GM15510 (cell line): ENCODE results near the gene FAP.

Experiments used
- POLR2A ChIP-seq: IDR thresholded peaks from 3 replicates; pipeline ENCODE4 v1.6.1; 2011; ENCODE audit warnings: borderline replicate concordance; ENCODE audit not compliant: insufficient read length; ENCODE audit errors: extremely low read depth

The FAP gene

DNA sequence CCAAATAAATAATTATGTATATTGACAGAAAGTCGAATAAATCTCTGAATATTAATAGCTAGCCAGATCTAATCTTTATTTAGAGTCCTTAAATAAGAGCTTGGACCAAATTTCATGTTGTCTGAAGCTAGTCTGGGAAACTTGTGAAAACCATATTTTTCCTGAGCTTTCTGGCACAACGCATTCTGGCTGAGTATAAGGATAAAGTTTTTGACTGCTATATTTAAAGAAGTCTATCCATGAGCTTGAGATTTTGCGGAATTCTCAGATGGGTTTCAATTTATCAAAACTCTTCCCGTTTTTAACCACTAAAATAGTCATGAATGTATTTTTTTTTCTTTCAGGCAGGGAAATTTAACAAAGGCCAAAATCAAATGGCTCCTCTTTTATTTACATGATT, 23.8 kb downstream of the FAP start:
- no peak for TF ChIP-seq POLR2A

DNA sequence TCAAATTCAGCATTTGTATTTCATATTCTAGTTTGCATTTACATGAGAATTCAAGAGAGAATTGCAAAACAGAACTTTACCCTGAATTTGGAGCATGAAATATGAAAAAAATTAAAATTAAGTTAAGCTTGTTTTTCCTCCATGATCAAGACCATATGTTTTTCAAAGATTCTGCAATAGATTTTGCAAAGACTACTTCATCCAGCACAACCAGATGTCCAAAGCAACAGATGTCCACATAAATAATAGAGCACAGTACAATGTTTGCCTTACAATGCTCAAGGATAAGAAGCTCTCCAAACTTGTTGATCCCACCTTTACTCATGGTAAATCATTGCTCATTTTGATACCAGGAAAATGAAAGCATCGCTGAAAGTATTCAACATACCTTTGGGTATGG, 25.6 kb downstream of the FAP start:
- TF ChIP-seq POLR2A, result no peak

DNA sequence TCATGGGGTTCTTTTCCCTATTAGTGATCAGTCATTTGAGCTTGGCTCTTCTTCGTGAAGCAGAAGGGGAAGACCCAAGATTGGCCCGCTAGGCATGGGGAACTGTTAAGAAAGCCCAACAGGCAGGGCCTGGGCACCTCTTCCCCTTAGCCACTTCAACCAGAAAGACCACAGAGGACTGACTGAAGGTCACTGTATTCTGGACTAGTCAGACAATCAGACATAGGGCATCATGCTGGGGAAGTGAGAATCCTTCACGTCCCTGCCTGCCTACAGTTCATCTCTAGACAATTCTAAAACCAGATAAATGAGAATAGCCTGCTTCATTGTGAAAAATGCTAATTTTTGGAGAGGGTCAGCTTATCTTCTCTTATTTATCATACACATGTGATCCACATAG, 28.1 kb downstream of the FAP start:
- no peak for TF ChIP-seq POLR2A

DNA sequence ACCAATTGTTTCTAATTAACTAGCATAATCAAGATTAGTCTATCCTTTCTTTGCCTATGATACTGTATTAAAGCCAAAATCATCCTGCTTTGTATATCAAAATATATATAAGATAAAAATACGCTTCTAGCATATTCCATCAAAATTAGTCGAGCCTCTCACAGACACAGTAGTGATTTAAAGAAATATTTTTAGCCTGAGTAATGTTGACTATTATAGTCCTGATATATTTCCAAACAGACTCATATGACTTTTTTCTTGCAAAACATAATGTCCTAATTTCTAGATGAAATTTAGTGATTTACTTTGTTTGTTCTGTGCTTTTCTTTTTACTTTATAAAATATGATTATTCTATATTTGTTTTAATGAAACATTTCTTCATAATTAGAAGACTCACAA, 30.9 kb downstream of the FAP start:
- no peak for TF ChIP-seq POLR2A

DNA sequence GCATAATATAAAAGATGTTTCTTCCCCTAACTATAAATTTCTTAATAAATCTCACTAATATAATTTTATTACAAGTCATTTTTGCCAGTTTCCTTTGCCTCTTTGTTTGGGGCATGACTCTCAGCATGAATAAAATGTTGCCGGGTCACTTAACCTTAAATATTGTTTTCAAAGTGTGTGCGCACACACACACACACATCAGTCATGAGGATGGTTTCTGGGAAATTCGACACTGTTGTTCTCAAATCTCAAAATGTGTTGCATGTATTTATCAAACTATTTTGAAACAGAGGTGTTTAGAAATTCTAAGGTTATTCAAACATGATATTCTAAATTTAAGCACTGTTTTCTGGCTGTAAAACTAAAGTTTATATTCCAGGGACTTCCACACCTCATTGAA, 31.5 kb downstream of the FAP start:
- TF ChIP-seq POLR2A, result no peak

DNA sequence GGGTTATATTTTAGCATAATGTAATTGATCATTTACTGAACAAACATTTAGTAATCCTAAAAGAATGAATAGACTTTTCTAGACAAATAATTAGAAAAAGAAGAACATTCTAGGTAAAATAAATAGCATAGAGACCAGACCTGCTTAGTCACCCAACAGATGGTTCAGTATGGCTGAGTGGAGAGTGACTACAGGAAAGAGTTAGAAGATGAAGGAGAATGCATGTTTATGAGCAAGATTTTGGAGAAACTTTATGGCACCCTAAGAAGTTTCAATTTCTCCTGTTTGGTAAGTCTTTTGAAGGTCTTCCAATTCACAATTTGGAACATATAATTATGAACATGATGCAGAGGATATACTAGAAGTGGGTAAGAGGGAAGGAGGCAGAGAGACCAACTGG, 32.9 kb downstream of the FAP start:
- no peak for TF ChIP-seq POLR2A

DNA sequence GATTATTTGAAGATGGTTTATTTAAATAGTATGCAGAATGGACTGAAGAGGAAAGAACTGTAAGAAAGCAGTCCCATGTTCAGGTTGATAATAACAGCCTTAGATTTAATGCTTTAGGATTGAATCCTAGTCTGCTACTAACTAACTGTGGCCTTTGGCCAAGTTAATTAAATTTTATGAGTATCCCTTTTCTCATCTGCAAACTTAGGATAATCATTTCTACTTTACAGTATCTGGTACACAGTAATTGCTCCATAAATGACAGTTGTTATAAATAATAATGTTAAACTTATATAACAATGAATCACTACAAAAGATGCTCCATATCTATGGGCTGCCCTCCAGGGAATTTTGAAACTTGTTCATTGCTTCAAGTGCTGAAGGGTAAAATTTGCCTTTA, 41.0 kb downstream of the FAP start:
- TF ChIP-seq POLR2A, result no peak

DNA sequence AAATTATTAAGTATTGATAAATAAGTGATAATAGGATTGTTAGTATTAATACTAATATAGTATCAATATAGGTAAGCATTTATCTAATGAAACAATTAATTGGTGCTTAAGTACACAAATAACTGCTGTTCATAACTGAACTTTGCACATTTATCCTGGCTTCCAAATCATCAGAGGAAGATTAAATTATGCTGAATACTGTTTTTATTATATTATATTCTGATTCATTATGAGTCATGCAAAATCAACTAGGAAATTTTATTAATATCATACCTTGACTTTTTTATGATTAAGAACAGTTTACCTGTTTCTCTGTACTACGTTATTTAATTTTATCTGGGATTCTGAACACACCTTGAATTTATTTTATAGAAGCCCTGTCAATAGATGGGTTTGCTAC, 42.6 kb downstream of the FAP start:
- no peak for TF ChIP-seq POLR2A

DNA sequence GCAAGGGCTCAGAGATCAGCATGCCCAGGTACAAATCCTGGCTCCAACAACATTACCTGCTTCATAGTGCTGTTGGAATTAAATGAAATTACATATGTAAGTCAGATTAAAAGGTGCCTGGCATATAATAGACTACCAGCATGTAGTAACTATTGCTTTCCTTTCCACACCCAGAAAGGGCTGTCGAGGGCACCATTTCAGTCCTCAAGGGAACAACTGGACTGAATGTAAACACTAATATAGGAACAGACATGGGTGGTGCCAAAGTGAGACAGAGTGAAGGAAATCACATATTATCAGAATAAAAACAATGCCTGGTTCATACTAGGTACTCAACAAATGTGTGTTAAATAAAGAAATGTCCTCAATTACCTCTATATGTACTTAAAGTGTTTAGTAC, 43.3 kb downstream of the FAP start:
- TF ChIP-seq POLR2A, result no peak

DNA sequence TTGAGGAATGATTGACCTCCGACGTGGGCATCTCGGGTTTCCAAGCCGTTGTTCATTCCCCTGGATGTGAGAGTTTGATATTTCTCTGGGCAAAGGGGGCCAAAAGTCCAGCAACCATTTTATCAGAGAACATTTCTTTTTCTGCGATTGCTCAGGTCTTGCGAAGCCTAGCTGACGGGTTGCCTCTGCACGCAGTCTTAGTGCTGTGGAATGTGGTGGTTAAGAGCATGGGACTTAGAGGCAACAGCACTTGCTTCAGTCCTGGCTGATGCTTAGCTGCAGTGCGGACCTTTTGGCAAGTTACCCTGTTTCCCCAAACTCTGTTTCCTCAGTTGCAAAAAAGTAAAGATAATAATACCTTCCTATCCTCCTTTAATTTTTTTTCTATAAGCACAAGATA, 45.0 kb downstream of the FAP start:
- no peak for TF ChIP-seq POLR2A

DNA sequence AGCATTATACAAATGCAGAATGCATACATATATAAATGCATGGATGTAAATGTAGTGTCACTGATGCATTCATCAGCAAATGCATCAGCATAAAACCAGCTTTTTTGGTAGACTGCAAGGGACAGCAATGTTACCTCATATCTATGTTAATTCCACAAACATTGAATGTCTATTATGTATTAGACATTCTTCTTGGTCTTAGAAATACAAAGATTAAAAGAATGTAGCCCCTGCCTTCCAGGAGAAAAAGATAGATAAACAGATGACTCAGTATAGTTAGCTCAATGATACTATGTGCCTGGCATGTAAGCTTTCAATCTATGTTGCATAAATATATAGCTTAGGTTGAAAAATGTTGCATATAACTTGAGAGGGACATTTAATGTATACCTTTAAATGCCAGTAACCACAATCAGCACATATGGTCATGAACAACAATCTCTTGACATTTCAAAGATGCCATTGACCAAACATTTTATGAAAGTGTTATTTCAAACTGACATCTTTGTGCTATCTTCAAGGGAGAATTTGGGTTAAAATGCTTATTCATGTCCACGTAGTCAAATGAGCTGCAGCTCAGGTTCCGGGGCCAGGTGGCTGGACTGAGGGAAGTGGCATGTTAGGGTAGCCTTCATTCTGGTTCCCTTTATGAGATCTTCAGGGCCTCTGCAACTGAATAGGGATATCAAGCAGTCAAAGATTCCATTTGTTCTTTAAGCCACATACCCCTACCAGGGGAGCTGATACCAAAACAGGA, 46.0 kb downstream of the FAP start:
- no peak for TF ChIP-seq POLR2A

DNA sequence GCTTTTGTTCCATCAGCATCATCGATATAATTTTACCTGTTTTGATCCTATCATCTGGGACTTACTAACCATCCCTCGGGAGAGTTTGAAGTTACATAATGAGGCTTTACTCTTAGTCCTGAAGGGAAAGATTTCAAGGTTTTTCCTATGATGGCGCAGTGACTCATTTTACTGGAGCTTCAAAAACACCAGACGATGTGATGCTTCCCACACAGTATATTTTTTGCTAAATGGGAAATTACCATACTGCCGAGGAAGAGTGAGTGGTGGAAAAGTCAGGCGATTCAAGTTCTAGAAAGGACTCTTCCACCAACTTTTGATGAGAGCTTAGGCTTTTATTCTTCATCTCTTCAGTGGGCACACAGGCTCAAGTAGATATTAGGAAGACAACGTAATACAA, 46.6 kb downstream of the FAP start:
- no peak for TF ChIP-seq POLR2A

DNA sequence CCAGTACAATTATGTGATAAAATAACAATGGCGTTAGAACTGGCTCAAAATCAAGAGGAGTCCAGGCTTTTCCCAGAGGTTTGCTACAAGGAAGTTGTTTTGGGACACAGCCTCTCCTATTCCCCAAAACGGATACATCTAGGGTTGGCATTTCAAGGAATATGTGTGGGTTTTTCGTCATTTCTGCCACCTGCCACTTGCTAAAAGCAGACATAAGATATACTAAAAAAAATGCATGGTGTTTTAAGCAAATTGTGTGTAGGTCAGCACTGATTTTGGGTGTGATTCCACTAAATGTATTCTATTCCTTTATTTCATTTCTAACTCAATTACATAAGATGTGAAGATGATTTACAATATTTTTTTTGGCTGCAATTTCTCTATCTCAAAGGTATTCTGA, 54.8 kb downstream of the FAP start:
- TF ChIP-seq POLR2A, result no peak

DNA sequence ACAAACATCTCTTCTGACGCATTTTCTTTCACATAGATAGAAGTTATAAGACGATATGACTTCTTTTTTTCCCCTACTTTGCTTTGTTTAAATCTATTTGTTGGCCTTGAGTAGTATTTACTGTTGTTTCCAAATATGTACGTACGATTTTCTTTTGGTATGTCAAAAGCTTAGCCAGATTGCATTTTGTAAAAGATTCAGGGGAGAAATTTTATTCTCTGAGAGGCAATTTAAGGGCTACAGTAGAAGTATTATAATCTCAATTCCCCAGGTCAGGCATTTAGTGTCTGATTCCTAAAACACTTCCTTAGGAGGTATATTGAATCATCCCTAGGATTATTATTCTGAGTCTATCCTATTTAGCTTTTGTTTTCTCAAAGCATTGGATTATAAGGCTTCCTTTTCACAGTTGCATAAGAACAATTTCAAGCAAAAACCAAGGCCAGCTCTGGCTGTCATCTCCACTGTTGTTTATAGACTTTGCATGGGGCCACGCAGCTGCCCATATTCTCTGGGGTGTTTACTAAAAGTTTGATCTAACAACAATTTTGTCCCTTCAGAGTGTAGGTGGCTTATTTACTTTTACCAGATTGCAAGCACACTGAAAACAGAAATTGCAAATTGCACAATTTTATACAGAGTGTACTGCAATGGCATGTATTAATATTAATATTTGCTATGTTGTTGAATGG, 57.6 kb downstream of the FAP start:
- TF ChIP-seq POLR2A, result no peak

DNA sequence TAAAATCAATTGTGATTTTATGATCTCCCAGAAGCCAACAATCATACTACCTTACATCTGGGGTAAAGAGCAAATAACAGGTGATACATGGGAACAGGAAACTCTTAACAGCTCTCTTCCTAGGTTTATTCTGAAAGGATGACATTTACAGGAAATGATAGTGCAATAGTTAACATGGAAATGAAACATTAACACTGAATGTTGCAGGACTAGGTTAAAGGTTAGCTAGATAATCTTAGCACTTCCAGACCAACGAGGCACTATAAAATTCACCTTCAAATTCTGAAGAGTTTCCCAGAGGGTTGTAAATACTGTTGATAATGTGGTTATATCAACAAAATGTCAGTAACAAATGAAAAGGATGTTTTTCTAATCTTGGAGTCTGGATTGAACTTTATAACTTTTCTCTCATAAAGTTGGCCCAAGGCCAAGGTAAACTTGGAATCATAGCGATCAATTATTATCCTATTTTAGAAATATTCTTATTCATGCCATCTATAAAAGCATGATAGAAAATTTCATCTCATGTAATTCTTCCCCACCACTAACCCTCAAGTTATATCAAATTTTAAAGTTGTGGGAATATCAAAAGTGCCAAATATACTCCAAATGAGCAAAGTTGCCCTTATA, 58.3 kb downstream of the FAP start:
- no peak for TF ChIP-seq POLR2A

DNA sequence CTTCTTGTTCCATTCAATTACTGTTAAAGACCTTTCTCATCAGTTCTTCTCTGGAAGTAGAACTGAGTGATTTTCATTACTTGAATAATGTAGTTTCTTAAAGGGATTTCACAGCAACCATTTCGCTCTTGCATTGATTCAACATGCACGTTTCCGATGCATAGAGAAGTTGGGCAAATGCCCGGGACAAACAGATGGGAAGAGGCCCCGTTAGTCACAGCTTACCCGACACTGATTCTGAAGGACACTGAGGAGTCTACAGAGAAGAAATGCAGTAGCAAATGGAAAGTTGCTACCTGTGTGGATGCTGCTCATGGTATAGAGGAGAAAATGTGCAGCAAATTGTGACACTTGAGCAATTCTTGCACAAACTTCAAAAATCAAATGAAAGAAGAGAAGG, 58.9 kb downstream of the FAP start:
- TF ChIP-seq POLR2A, result no peak
